ENCODE results near the gene FBXO31.

FBXO31 gene

DNA sequence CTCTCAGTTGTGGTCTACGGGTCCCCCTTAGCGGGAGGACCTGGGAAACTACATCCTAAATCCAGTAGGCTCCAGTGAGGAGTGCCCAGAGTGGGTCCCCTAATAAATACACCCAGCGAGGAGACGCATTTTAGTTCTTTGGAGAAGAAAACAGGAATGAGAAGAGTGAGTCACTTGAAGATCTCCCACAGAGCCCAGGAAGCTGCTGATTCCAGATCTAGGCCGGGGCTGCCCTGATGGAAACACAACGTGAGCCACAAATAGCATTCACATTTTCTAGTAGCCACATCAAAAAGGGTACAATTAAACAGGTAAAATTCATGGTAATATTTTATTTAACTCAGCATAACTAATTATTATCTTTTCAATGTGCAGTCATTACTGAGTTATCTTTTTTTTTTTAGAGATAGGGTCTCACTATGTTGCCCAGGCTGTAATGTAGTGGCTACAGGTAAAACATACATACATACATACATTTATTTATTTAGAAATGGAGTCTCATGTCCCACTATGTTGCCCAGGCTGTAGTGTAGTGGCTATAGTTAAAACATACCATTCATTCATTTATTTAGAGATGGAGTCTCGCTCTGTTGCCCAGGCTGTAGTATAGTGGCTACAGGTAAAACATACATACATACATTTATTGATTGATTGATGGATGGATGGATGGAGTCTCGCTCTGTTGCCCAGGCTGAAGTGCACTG is 21.5 kb downstream of the FBXO31 start:
- no peak for ATAC-seq

DNA sequence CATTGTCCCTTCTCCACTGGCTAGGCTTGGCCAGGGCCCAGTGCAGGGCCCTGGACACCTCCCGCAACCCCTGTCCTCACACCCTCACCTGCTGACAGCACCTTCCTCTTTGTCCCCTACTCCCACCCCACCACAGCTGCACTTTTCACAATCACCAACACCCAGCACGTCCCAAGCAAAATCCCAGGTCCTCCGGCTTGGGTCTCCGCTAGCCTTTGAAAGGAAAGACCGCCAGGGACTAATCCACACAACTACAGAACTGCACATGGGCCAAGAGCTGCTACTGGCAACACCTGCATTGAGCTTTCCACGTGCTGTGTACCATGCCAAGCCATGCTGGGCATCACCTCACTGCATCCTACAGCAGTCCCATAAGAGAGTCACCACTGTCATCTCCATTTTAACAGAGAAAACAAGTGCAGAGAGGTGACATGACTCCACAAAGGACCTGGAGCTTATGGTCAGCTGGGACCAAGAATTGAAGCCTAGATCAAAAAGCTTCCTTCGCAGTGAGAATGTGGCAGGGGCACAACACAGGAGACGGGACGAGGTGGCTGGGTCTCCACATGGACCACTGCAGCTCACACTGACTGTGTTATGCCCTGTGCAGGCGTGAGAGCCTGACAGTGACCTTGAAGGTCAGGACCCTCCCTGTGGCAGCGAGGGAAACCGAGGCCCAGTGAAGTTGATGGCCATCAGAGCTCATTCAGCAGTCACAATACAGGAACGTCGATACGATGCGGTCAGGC is 22.5 kb downstream of the FBXO31 start:
- no peak for ATAC-seq

DNA sequence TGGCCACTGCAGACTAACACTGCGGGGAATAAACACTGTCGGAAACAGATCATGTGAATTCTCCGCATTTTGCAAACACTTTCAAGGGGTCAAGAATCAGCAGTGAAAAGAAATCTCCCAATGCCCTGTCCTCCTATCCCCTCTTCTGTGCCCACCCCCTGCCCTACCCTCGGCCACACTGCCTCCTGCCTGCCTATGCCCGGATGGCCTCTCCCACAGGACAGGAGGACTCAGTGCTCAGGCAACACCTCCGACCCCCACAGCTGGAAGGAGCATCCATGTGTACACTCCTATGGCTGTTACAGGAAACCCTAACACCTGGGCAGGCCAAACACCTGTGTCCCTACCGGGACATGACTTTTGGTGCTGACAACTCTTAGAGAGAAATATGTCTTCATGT is 24.5 kb downstream of the FBXO31 start:
- ATAC-seq: no peak

DNA sequence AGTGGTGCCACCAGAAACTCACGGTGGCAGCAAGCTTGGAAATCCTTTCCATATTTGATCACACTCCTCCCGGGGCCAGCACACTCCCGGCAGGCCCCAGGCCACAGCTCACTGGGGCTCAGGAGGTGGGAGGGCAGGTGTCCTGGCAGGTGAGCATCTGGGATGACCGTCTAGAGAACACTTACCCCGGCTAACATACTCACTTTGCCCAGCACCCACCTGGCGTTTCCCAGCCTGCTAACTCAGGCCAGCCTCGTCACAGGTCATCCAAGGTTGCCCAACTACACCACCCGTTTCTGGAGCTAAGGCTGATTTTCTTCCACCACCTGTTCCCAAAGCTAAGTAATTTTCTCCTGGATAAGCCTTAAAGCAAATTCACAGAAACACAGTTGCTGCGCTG is 24.9 kb downstream of the FBXO31 start:
- no peak for ATAC-seq

DNA sequence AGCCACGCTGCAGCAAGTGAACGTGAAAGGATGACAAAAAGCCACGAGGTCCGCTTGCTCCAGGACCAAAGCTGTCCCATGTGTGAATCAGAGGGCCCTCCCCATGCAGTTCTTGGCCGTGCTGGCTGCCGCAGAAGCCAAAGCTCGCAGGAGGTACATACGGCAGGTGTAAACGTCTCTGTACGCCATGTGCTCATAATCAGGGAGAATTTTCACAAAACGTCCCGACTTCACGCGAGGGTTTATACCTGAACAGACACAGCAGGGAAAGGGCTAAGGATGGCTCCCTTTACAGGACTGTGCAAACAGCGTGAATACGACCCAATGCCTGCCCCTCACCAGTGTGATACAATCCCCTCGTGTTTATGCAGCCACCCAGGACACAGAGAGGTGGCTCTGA is 25.3 kb downstream of the FBXO31 start:
- ATAC-seq: no peak

DNA sequence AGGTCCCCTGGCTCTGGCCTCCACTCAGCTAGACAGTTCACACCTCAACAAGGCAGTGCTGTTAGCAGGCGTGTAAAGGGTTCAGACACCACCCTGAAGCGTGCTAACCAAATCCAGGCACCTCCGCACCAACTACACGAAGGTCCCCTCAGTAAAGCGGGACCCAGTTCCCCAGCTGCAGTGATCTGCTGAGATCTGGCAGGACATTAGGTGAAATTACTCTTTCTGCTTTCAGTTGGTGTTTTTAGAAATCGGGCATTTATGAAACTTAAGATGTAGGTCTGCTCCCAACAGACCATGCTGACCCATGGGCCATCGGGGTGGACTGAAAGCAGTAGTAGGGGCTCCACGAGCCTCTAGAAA is 27.1 kb downstream of the FBXO31 start:
- ATAC-seq: no peak

DNA sequence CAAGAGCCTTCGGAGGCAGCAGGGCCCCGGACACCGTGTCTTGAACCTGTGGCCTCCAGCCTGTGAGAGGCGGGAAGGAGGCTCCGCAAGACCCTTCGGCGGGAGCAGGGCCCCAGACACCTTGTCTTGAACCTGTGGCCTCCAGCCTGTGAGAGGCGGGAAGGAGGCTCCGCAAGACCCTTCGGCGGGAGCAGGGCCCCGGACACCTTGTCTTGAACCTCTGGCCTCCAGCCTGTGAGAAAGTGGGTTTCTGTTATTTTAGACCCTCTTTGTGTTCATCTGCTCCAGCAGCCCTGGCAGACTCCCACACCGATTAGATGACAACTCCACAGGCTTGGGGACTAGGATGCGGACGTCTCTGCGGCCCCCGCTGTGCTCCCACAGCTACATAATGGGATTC is 30.0 kb downstream of the FBXO31 start:
- ATAC-seq: no peak

DNA sequence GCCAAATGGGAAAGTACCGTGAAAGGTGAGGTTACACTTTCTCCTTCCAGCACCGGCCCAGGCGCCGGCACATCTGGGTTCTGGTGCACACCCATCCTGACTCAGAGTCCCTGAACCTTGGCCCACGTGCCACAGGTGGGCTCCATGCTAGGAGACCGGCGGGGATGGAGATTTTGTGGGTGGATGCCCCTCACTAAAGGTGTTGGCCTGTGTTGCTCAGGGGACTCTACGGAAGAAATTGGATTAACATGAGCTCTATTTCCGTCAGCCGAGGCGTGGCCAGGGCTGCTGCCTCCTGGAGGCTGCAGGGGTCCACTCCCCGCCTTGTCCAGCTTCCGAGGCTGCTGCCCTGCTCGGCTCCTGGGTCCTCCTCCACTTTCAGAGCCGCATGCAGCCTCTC is 30.8 kb downstream of the FBXO31 start:
- no peak for ATAC-seq

DNA sequence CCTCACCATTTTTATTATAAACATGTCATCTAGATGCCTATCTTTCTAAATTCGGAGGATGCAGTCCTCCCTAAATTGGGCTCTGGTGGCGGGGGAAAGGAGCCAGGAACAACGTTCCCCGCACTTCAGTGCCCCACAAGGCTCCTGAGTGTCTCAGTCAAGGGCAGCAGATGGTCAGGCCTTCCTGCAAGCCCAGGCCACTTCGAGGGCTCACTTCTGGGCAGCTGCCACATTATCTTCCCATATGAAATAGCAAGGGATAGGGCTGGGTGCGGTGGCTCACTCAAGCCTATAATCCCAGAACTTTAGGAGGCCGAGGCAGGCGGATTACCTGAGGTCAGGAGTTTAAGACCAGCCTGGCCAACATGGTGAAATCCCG is 32.3 kb downstream of the FBXO31 start:
- no peak for ATAC-seq

DNA sequence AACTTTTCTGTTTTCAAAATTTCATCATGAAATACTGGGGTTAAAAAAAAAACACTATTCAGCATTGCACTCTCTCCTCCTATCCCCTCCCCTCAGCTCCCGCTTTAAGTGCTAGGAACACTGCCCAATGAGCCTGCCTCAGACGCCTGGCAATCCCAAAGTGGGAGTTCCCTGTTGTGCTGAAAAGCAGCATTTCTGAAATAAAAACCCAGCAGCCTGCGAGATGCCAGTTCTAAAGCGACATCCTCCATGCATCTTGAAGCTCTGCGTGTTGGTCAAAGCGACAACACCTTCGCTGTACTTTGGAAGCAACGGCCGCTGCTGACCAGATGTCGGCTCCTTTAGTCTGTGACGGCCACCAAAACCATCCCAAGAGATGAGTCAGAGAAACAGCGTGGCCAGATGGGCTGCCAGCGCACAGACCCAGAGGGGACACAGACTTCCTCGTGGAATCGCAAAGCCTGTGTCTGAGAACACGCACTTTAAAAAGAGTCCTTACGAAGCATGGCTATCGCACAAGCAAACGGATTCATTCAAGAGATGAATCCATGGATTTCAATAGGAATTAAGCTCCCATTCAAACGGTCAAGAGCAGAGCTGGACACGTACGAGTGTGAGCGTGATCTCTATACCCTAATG is 32.8 kb downstream of the FBXO31 start:
- ATAC-seq: no peak

DNA sequence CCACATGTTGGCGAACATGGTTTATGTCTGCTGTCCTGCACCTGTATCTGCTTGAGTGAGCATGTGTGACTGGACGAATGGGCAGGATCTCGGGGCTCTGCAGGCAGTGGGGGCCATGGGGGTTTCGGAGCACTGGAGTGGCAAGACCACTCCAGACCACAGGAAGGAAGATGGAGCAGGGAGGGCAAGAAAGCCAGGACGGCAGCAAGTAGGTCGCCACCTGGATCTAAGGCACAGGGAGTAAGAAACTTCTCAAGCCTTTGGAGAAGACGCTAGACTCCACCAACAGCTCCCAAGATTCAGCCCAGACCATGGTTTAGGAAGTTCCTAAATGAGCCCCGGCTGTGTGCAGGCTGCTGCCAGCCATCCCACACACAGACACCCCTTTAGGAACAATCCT is 33.5 kb downstream of the FBXO31 start:
- no peak for ATAC-seq

DNA sequence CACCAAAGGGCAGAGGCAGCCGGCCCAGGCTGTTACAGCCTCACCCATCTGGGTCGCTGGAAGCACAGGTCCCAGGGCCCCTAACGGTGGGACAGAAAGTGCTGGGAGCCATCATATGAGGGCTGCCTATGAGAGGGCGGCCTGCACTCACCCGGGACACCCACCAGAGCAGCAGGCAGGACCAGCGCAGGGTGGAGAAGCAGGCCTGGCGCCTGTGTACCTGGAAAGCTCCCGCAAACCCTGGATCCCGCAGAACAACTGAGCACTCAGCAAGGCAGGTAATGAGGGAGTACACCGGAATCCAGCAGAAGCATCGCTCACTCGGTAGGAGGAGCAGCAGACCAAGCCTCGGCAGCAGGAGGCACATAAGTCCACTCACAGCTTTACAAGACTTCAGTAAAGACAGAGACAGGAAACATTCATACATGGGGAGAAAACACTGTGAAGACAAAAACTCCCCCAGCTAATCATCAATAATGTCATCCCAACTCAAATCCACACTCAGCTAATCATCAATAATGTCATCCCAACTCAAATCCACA is 34.9 kb downstream of the FBXO31 start:
- ATAC-seq: no peak

DNA sequence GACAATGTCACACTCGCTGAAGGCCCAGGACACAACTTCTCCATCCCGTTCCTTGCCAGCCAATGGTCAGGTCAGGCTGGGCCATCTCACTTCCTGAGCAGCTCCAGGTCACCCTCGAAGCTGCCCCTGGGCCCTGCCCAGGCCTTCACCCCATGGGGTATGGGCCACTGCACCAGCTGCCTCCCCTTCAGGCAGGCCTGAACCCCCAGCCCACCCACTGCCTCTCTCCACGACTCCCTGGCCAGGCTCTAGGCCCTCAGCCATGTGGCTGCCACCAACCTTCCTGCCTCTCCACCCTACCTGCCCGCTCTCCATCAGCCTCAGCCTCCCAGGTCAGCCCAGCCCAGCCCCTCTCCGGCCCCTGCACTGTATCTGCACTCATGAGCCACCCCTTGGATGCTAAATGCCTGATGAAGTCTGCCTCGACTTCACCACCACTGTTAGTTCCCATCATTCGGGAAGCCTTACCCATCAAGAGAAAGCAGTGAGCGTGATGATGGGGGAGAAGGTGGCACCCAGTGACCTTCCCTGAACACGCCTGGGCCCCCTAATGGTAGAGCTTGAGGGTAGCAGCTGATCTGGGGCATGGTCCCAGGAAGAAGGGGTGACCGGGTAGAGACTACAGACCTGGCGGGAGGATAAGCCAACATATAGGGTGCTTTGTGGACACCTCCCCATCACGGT is 35.5 kb downstream of the FBXO31 start:
- no peak for ATAC-seq

DNA sequence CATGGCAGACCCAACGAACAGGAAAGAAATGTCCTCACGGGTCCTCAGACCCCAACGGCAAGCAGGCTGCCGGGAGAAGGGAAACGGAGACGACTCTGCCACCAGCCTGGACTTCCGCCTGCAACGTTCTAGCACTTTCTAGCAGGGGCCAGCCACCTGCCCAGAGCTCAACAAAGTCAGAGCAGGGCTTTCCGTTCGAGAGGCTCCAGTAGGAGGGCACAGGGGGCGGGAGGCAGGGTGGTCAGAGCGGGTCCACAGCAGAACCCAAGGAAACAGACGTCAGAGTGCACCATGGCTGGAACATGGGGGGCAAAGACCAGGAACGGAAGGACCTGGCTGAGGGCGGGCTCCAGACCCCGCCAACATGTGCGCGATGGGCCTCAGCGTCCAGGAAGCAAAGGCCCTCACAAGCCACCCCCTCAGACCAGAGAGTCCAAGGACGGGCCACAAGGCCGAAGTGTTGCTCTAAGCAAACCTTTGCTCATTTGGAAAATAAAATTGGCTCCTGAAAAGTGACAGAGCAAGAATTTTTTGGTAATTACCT is 37.0 kb downstream of the FBXO31 start:
- ATAC-seq: no peak

DNA sequence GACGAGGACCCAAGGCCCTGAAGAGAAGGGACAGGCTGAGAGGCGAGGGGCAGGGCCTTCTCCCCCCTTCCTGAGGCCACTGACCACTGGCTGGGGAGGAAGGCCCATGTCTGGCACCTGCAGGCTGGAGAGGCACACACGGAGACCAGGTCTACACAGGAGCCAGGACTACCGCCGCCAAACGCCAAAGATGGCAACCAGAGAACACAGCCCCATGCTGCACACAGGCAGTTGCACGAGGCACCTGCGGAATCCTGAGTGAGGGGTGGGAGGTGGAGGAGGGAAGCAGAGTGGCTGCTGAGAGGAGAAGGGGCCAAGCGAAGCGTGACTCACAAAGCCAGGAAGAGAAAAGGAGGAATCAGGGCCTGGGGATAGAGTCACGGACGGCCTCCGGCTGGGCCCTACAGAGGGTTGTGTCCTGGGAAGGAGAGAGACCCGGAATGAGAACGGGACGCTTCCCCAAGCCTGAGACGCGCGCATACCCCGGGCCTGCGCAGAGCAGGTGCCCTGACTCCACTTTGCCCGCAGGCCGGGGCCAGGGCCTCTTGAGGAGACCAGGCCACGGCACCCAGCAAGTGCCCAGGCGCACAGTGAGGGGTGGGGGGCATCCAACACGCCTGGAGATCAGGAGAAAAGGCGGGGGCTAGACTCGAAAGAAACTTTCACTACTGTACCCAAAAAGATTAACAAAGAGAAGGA is 37.7 kb downstream of the FBXO31 start:
- no peak for ATAC-seq

DNA sequence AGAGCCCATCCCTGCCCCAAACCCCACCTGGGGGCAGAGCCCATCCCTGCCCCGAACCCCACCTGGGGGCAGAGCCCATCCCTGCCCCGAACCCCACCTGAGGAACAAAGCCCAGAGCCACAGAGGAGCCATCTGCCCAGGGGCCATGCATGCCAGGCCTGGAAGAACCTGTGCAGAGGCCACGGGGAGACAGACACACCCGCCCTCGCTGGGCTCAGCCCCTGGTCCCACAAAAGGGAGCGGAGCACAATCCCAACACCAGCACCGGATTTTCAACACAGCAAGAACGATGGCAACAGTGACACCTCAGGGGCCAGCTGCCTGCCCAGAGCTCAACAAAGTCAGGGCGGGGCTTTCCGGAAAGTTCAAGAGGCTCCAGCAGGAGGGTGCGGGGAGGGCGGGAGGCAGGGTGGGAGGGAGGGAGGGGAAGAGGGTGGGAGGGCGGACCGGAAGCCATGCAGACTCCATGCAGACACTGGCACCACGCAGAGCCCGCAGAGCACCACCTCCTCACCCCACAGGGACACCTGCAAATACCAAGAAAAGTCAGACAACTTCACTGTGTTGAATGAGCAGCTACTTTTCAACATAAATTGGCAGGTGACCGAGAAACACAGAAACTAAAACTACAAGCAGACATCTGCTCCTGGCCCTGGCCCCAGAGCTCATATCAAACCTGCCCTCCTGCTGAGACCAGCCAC is 38.5 kb downstream of the FBXO31 start:
- ATAC-seq: peak; percentile 84 to 90

DNA sequence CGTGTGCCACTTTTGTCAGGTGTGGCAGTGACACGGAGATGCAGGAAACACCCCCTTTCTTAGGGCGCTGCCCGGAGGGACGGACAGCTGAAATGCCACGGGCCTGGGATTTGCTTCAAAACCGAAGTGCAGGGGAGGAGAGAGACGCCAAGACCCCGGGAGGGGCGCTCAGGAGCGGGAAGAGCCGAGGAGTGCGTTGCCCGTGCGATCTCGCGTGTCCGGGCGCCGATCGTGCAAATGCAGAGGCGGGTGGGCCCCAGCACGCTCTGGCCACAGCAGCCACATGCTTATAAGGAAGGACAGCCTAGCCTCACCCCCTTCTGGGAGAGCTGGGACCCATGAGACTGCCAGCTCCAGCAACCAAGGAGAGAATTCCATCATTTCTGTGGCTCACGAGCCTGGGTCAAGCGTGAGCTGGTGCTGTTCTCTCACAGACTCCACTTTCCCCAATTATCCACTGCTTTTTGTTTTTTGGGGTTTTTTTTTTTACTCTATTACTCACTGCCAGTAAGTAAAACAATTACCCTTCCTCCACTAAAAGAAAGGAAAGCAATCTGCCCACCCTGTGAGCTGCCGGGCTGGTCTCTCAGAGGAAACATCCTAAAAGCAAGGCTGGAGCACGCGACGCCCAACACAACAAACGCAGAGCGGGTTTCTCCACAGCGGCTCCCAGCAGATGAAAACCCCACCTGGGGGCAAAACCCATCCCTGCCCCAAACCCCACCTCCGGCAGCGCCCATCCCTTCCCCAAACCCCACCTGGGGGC is 39.2 kb downstream of the FBXO31 start:
- no peak for ATAC-seq

DNA sequence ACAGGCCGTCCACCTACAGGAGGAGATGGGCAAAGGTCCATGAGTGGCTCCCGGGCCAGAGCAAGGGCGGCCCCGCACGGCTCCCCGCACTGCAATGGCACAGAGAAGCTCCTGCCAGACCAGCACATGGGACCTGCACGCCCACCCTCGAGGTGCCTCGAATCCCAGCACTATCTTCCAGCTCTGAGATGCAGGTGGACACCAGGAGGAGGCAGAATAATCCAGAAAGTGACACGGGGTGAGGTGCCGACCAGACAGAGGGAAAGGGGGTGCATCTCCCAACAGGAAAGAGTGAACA is 39.9 kb downstream of the FBXO31 start:
- no peak for ATAC-seq

DNA sequence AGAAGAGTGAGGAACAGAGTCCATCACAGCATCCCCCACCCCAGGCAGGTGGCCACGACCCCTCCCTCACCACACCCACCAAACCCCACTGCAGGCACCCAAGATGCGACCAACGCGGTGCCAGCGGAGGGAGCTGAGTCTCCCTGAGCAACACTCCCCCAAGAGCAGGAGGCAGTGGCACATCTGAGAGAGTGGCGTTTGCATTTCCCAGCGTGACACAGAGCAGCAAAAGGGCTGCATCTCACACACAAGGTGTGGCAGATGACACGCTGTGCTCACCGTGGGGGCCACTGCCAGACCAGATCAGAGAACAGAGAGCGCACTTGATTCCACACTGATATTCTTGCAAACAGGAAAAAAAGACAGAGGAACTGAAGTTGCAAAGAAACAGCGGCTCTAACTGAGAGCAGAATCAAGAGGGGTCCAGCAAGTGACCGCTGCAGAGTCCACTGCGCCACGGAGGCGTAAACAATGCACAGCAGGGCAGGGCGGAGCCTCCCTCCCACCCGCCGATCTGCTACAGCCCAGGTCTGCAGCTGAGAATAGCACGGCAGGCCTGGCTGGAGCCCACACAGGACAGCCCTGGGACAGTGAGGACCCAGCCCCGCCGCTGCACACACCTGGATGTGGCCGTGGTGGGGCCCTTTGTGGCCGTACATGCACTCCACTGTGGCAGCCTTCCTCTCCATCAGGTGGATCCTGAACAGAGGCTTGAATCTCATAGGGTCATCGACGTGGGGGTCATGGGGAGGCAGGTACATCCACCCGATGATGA is 40.4 kb downstream of the FBXO31 start:
- ATAC-seq: no peak

DNA sequence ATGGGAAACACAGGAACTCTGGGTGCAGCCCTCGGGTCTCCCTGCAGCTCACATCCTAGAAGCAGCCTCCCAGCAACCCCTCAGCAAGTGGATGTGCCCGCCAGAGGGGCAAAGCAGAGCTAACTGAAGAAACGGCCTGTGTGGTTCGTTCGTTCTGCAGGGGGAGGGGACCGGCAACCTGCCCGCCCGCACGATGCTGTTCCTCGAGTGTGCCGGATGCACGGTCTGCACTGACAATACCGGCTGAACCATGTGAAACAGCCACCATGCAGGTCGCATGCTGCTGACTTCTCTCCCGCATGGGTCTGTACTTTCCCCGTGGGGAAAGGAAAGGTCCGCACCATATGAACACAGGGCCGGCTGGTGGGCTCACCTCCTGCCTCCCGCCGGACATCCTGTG is 41.1 kb downstream of the FBXO31 start:
- no peak for ATAC-seq
